Measurements from ENCODE around the gene ERICH6B.

- TF ChIP-seq CTCF (IDR thresholded peaks at IDR 0.05; ENCODE audit: low read depth, low read length, missing input control) = no peak
- TF ChIP-seq JUND (IDR thresholded peaks at IDR 0.05) = no peak
- TF ChIP-seq EGR1 (IDR thresholded peaks at IDR 0.05; ENCODE audit: low read depth in 2 of 2) = no peak
- TF ChIP-seq YY1 (IDR thresholded peaks at IDR 0.05) = no peak
- TF ChIP-seq REST (IDR thresholded peaks at IDR 0.05) = no peak
- no peak for TF ChIP-seq TAF1 (conservative IDR thresholded peaks at IDR 0.05)
- no peak for TF ChIP-seq RXRA (IDR thresholded peaks at IDR 0.05)
- no peak for TF ChIP-seq MAX (IDR thresholded peaks at IDR 0.05)
- no peak for TF ChIP-seq RAD21 (IDR thresholded peaks at IDR 0.05)
Measured at GRCh38 chr13:45542878-45543277, 72.7 kb downstream of the ERICH6B start.
